K562 (cell line): ENCODE results near the gene TMIGD2.

ENCODE experiments used
- CEBPB ChIP-seq: fragments of 450-650 bp; IDR thresholded peaks from 2 replicates; pipeline ENCODE4 v1.6.1; 2016; ENCODE audit warnings: missing genetic modification characterization, missing compliant biosample characterization
- EZH2 ChIP-seq: IDR thresholded peaks from 2 replicates; pipeline ENCODE4 v1.6.1; 2012; ENCODE audit warnings: low read depth, mild to moderate bottlenecking, inconsistent platforms, low read length, borderline replicate concordance
- FOS ChIP-seq: IDR thresholded peaks from 3 replicates; pipeline ENCODE4 v1.6.1; 2011; ENCODE audit not compliant: insufficient read length; ENCODE audit errors: extremely low read depth
- LCOR ChIP-seq: sonication (generic); formaldehyde crosslinking; IDR thresholded peaks from 2 replicates; pipeline ENCODE4 v1.8.0; 2022; ENCODE audit warnings: mild to moderate bottlenecking, missing genetic modification reagents
- ZBTB12 ChIP-seq: fragments of 250-450 bp; sonication (Bioruptor Pico); IDR thresholded peaks from 2 replicates; pipeline ENCODE4 v1.4.0; 2020
- ZNF12 ChIP-seq: sonication (generic); formaldehyde crosslinking; IDR thresholded peaks from 2 replicates; pipeline ENCODE4 v1.4.0; 2020; ENCODE audit warnings: mild to moderate bottlenecking, missing genetic modification reagents
- TF ChIP-seq, protein P1 (sequence below): fragments of 150-350 bp; conservative IDR thresholded peaks from 2 replicates; pipeline ENCODE4 v1.6.1; 2014; ENCODE audit warnings: low read length

GRCh38 chr19:4303819-4304537, 1.8 kb upstream of the TMIGD2 start:
- no peak for TF ChIP-seq ZBTB12 (CRISPR knock-in tag)
- no peak for TF ChIP-seq ZNF12 (CRISPR knock-in tag)
- TF ChIP-seq, protein P1, sequence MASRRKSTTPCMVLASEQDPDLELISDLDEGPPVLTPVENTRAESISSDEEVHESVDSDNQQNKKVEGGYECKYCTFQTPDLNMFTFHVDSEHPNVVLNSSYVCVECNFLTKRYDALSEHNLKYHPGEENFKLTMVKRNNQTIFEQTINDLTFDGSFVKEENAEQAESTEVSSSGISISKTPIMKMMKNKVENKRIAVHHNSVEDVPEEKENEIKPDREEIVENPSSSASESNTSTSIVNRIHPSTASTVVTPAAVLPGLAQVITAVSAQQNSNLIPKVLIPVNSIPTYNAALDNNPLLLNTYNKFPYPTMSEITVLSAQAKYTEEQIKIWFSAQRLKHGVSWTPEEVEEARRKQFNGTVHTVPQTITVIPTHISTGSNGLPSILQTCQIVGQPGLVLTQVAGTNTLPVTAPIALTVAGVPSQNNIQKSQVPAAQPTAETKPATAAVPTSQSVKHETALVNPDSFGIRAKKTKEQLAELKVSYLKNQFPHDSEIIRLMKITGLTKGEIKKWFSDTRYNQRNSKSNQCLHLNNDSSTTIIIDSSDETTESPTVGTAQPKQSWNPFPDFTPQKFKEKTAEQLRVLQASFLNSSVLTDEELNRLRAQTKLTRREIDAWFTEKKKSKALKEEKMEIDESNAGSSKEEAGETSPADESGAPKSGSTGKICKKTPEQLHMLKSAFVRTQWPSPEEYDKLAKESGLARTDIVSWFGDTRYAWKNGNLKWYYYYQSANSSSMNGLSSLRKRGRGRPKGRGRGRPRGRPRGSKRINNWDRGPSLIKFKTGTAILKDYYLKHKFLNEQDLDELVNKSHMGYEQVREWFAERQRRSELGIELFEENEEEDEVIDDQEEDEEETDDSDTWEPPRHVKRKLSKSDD, result no peak
- no peak for TF ChIP-seq FOS
- no peak for TF ChIP-seq CEBPB (tag)
- no peak for TF ChIP-seq EZH2
- TF ChIP-seq LCOR, result no peak
